Measurements from ENCODE around the gene LRP8.

DNA sequence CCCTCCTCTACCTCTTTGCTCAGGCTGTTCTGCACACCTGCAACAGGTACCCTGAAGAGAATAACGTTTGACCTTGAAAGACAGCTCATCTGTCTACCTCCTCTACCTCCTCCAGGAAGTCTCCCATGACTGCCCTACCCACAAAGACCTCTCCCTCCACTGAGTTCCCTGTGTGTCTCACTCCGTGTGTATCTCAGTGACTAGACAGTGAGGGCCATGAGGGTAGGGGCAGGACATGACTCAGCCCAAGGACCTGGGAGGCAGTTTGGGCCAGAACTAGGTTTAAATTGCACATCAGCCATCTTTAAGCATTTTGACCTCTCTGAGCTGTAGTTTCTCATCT is 32.0 kb upstream of the LRP8 start:
- TF ChIP-seq RXRA (CRISPR knock-in tag; IDR thresholded peaks at IDR 0.05) (no peak), MEF2D (CRISPR knock-in tag; IDR thresholded peaks at IDR 0.05) (no peak), MTF2 (CRISPR knock-in tag; IDR thresholded peaks at IDR 0.05; ENCODE audit: borderline replicate concordance) (no peak), ESRRA (CRISPR knock-in tag; IDR thresholded peaks at IDR 0.05; ENCODE audit: low read depth) (no peak), NFIC (IDR thresholded peaks at IDR 0.05; ENCODE audit: low read length) (no peak), ZSCAN25 (CRISPR knock-in tag; IDR thresholded peaks at IDR 0.05) (no peak), ZNF317 (CRISPR knock-in tag; IDR thresholded peaks at IDR 0.05) (no peak), HMG20B (CRISPR knock-in tag; conservative IDR thresholded peaks at IDR 0.05) (no peak), POLR2A (IDR thresholded peaks at IDR 0.05; ENCODE audit: insufficient read depth in 1 of 2, low read depth in 2 of 2, low read length in 2 of 2) (no peak), SRF (IDR thresholded peaks at IDR 0.05; ENCODE audit: low read depth, low read length) (no peak)
- TF ChIP-seq, protein P1, sequence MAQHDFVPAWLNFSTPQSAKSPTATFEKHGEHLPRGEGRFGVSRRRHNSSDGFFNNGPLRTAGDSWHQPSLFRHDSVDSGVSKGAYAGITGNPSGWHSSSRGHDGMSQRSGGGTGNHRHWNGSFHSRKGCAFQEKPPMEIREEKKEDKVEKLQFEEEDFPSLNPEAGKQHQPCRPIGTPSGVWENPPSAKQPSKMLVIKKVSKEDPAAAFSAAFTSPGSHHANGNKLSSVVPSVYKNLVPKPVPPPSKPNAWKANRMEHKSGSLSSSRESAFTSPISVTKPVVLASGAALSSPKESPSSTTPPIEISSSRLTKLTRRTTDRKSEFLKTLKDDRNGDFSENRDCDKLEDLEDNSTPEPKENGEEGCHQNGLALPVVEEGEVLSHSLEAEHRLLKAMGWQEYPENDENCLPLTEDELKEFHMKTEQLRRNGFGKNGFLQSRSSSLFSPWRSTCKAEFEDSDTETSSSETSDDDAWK (CRISPR knock-in tag; IDR thresholded peaks at IDR 0.05), result no peak
- TF ChIP-seq, protein P2, sequence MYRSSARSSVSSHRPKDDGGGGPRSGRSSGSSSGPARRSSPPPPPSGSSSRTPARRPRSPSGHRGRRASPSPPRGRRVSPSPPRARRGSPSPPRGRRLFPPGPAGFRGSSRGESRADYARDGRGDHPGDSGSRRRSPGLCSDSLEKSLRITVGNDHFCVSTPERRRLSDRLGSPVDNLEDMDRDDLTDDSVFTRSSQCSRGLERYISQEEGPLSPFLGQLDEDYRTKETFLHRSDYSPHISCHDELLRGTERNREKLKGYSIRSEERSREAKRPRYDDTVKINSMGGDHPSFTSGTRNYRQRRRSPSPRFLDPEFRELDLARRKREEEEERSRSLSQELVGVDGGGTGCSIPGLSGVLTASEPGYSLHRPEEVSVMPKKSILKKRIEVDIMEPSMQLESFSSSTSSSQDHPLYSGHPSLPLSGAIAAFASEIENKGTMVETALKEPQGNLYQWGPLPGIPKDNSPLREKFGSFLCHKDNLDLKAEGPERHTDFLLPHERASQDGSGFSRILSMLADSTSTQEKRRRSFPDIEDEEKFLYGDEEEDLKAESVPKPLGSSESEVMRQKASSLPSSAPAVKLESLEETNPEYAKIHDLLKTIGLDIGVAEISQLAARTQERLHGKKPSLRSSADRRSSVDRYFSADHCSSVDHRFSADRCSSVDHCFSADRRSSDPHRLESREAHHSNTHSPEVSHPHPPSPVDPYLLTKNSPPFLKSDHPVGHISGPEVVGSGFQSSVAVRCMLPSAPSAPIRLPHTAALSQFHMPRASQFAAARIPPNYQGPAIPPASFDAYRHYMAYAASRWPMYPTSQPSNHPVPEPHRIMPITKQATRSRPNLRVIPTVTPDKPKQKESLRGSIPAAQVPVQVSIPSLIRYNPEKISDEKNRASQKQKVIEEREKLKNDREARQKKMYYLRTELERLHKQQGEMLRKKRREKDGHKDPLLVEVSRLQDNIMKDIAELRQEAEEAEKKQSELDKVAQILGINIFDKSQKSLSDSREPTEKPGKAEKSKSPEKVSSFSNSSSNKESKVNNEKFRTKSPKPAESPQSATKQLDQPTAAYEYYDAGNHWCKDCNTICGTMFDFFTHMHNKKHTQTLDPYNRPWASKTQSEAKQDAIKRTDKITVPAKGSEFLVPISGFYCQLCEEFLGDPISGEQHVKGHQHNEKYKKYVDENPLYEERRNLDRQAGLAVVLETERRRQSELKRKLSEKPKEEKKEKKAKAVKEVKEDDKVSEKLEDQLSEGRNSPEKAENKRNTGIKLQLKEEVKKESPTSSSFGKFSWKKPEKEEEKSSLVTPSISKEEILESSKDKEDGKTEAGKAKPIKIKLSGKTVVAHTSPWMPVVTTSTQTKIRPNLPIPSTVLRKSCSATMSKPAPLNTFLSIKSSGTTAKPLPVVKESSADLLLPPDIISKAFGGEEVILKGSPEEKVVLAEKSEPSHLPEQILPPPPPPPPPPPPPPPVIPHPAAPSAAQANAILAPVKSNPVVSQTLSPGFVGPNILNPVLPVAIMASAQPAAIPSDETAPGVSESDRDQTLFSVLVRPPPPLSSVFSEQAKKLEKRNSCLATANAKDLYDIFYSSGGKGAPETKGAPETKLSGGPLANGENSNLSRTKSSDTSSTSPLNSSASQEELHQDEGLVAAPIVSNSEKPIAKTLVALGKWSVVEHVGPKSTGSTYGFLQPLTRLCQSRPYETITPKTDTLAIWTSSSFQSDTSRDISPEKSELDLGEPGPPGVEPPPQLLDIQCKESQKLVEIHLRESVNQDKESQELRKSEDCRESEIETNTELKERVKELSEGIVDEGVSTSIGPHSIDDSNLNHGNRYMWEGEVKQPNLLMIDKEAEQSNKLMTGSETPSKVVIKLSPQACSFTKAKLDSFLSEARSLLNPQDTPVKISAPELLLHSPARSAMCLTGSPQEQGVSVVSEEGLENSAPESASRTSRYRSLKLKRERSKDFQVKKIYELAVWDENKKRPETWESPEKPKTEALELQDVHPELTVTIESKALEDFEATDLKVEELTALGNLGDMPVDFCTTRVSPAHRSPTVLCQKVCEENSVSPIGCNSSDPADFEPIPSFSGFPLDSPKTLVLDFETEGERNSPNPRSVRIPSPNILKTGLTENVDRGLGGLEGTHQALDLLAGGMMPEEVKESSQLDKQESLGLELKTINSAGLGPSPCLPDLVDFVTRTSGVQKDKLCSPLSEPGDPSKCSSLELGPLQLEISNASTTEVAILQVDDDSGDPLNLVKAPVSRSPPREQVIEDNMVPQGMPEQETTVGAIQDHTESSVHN (CRISPR knock-in tag; IDR thresholded peaks at IDR 0.05), result no peak
- TF ChIP-seq, protein P3, sequence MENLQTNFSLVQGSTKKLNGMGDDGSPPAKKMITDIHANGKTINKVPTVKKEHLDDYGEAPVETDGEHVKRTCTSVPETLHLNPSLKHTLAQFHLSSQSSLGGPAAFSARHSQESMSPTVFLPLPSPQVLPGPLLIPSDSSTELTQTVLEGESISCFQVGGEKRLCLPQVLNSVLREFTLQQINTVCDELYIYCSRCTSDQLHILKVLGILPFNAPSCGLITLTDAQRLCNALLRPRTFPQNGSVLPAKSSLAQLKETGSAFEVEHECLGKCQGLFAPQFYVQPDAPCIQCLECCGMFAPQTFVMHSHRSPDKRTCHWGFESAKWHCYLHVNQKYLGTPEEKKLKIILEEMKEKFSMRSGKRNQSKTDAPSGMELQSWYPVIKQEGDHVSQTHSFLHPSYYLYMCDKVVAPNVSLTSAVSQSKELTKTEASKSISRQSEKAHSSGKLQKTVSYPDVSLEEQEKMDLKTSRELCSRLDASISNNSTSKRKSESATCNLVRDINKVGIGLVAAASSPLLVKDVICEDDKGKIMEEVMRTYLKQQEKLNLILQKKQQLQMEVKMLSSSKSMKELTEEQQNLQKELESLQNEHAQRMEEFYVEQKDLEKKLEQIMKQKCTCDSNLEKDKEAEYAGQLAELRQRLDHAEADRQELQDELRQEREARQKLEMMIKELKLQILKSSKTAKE (CRISPR knock-in tag; IDR thresholded peaks at IDR 0.05; ENCODE audit: borderline replicate concordance), result no peak
- TF ChIP-seq, protein P4, sequence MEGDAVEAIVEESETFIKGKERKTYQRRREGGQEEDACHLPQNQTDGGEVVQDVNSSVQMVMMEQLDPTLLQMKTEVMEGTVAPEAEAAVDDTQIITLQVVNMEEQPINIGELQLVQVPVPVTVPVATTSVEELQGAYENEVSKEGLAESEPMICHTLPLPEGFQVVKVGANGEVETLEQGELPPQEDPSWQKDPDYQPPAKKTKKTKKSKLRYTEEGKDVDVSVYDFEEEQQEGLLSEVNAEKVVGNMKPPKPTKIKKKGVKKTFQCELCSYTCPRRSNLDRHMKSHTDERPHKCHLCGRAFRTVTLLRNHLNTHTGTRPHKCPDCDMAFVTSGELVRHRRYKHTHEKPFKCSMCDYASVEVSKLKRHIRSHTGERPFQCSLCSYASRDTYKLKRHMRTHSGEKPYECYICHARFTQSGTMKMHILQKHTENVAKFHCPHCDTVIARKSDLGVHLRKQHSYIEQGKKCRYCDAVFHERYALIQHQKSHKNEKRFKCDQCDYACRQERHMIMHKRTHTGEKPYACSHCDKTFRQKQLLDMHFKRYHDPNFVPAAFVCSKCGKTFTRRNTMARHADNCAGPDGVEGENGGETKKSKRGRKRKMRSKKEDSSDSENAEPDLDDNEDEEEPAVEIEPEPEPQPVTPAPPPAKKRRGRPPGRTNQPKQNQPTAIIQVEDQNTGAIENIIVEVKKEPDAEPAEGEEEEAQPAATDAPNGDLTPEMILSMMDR (CRISPR knock-in tag; IDR thresholded peaks at IDR 0.05), result no peak
